IPS-NIHi7 (cell line): ENCODE results near the gene FHAD1.

Experiments
- DNase-seq: peaks from one replicate; pipeline ENCODE4 v3.0.0; 2012; ENCODE audit warnings: mixed read lengths; ENCODE audit errors: extremely low spot score

FHAD1 gene

GRCh38 chr1:15248216-15248615 is 1.2 kb downstream of the FHAD1 start:
- no peak for DNase-seq

GRCh38 chr1:15249081-15249480 is 2.1 kb downstream of the FHAD1 start:
- DNase-seq = no peak

GRCh38 chr1:15251857-15252835 is 5.1 kb downstream of the FHAD1 start:
- no peak for DNase-seq

- no peak for DNase-seq
These were observed 7.5 kb downstream of the FHAD1 start for GRCh38 chr1:15254559-15254958.

- DNase-seq = no peak
These were observed 8.6 kb downstream of the FHAD1 start for GRCh38 chr1:15255582-15256149.

GRCh38 chr1:15256584-15256983 is 9.6 kb downstream of the FHAD1 start:
- DNase-seq = no peak

GRCh38 chr1:15257309-15257708 is 10.3 kb downstream of the FHAD1 start:
- DNase-seq = no peak

GRCh38 chr1:15258833-15259621 is 12.0 kb downstream of the FHAD1 start:
- no peak for DNase-seq

GRCh38 chr1:15259622-15260007 is 12.6 kb downstream of the FHAD1 start:
- DNase-seq = no peak

GRCh38 chr1:15260418-15261154 is 13.6 kb downstream of the FHAD1 start:
- DNase-seq = peak; percentile 36

- no peak for DNase-seq
These were observed 14.4 kb downstream of the FHAD1 start for GRCh38 chr1:15261155-15262002.

GRCh38 chr1:15262003-15262377 is 15.0 kb downstream of the FHAD1 start:
- DNase-seq = no peak

GRCh38 chr1:15262706-15263105 is 15.7 kb downstream of the FHAD1 start:
- DNase-seq = no peak

GRCh38 chr1:15264769-15265168 is 17.7 kb downstream of the FHAD1 start:
- no peak for DNase-seq

GRCh38 chr1:15271196-15271595 is 24.2 kb downstream of the FHAD1 start:
- DNase-seq = no peak

- DNase-seq = peak; percentile 87
These were observed 25.2 kb downstream of the FHAD1 start for GRCh38 chr1:15272009-15272781.

- DNase-seq = no peak
These were observed 25.7 kb downstream of the FHAD1 start for GRCh38 chr1:15272782-15273127.

- DNase-seq = no peak
These were observed 26.3 kb downstream of the FHAD1 start for GRCh38 chr1:15273274-15273673.

GRCh38 chr1:15275921-15276683 is 29.1 kb downstream of the FHAD1 start:
- DNase-seq = no peak
